ENCODE measurements around the gene RPS29. TPM values are rescaled to one million over a fixed set of nuclear protein-coding genes. Genes with fewer than 3 reads are reported as not detected.
A peak's percentile ranks its signal among the peaks of the same experiment; 100 is the strongest.

RPS29 gene
- total and polyA plus RNA-seq, 2 of the 13 experiments (the other 11 are each of a cell fraction or from before 2014, with no cell fraction given) = 4,303 to 8,215 TPM

GRCh38 chr14:49620182-49621113, 34.3 kb upstream of the RPS29 start, which contains the start of the genes MGAT2 and RPL36AL (continued):
- TF ChIP-seq MIER2 (CRISPR knock-in tag; IDR thresholded peaks at IDR 0.05) = no peak
- no peak for TF ChIP-seq ZNF282 (IDR thresholded peaks at IDR 0.05; ENCODE audit: partially characterized antibody)
- TF ChIP-seq CHCHD3 (CRISPR knock-in tag; IDR thresholded peaks at IDR 0.05) = 0 out of 2 replicates have a peak, but pooled peaks have one; percentile 37
- no peak for TF ChIP-seq ZNF629 (CRISPR knock-in tag; conservative IDR thresholded peaks at IDR 0.05)
- no peak for TF ChIP-seq ZKSCAN1 (IDR thresholded peaks at IDR 0.05; ENCODE audit: low read length)
- no peak for TF ChIP-seq NCOA2 (CRISPR knock-in tag; IDR thresholded peaks at IDR 0.05)
- TF ChIP-seq ZNF253 (CRISPR knock-in tag; IDR thresholded peaks at IDR 0.05; ENCODE audit: borderline replicate concordance) = no peak
- peak; percentile 99 for TF ChIP-seq TAF1 (CRISPR knock-in tag; IDR thresholded peaks at IDR 0.05)
- TF ChIP-seq MAZ (IDR thresholded peaks at IDR 0.05; ENCODE audit: borderline replicate concordance, low read depth, low read length) = peak; percentile 40; the same call in 1 of the 2 replicates
- peak; percentile 83; the same call in 1 of the 2 replicates for TF ChIP-seq MAZ (CRISPR knock-in tag; IDR thresholded peaks at IDR 0.05; ENCODE audit: low read depth)
- no peak; the same call in 1 of the 2 replicates for TF ChIP-seq FOXC1 (CRISPR knock-in tag; IDR thresholded peaks at IDR 0.05; ENCODE audit: borderline replicate concordance)
- no peak for TF ChIP-seq ZNF530 (CRISPR knock-in tag; IDR thresholded peaks at IDR 0.05; ENCODE audit: low read depth)
- no peak for TF ChIP-seq SNAPC4 (CRISPR knock-in tag; IDR thresholded peaks at IDR 0.05)
- no peak for TF ChIP-seq MLX (CRISPR knock-in tag; IDR thresholded peaks at IDR 0.05)
- TF ChIP-seq, protein P1, sequence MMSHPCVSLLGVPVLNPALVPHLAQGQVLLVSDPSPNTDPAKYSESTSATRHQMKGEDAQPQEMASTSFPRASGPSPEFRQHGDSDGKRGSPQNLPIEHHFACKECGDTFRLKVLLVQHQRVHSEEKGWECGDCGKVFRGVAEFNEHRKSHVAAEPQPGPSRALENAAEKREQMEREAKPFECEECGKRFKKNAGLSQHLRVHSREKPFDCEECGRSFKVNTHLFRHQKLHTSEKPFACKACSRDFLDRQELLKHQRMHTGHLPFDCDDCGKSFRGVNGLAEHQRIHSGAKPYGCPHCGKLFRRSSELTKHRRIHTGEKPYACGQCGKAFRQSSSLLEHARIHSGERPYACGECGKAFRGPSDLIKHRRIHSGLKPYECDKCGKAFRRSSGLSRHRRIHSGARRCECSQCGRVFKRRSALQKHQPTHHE (CRISPR knock-in tag; IDR thresholded peaks at IDR 0.05; ENCODE audit: borderline replicate concordance) = no peak
- TF ChIP-seq, protein P2, sequence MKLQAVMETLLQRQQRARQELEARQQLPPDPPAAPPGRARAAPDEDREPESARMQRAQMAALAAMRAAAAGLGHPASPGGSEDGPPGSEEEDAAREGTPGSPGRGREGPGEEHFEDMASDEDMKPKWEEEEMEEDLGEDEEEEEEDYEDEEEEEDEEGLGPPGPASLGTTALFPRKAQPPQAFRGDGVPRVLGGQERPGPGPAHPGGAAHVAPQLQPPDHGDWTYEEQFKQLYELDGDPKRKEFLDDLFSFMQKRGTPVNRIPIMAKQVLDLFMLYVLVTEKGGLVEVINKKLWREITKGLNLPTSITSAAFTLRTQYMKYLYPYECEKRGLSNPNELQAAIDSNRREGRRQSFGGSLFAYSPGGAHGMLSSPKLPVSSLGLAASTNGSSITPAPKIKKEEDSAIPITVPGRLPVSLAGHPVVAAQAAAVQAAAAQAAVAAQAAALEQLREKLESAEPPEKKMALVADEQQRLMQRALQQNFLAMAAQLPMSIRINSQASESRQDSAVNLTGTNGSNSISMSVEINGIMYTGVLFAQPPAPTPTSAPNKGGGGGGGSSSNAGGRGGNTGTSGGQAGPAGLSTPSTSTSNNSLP (IDR thresholded peaks at IDR 0.05; ENCODE audit: low read depth, low read length) = no peak
- TF ChIP-seq ZNF18 (CRISPR knock-in tag; IDR thresholded peaks at IDR 0.05; ENCODE audit: insufficient replicate concordance) = peak; percentile 65
- no peak for TF ChIP-seq JUNB (CRISPR knock-in tag; IDR thresholded peaks at IDR 0.05; ENCODE audit: borderline replicate concordance)
